GM23338 (cell line): ENCODE results near the gene SMC5. TPM values are rescaled to one million over a fixed set of nuclear protein-coding genes. Genes with fewer than 3 reads are reported as not detected.
"Not testable (repeated sequence)": the region's sequence is repeated elsewhere in the genome, so short reads cannot be mapped to it uniquely, and the experiment has no call there.

ENCODE experiments used
- ATAC-seq: fragments of 200-7000 bp; cut with Tn5 transposase; 3 replicates; pipeline ENCODE4 v1.9.1; 2020
- DNase-seq: peaks from one replicate; pipeline ENCODE4 v3.0.0-alpha.2; 2015; ENCODE audit warnings: low spot score
- H2AFZ ChIP-seq: fragments of 200-600 bp; sonication (generic); 2 replicates; pipeline ENCODE4 v1.8.0; 2016; ENCODE audit warnings: antibody characterized with exemption, mild to moderate bottlenecking, moderate library complexity
- H3F3A ChIP-seq: fragments of 200-600 bp; sonication (generic); replicated peaks from 2 replicates; pipeline ENCODE4 v1.8.0; 2017; ENCODE audit warnings: antibody characterized with exemption, mixed run types, low read depth
- H3K27ac ChIP-seq: fragments of 200-600 bp; sonication (generic); 2 replicates; pipeline ENCODE4 v1.6.1; 2016; ENCODE audit warnings: low read depth
- H3K27me3 ChIP-seq: fragments of 200-600 bp; sonication (generic); 2 replicates; pipeline ENCODE4 v1.8.0; 2016; ENCODE audit warnings: mild to moderate bottlenecking, mixed run types, moderate library complexity; ENCODE audit not compliant: insufficient read depth
- H3K36me3 ChIP-seq: fragments of 200-600 bp; sonication (generic); 2 replicates; pipeline ENCODE4 v1.8.0; 2016; ENCODE audit warnings: mild to moderate bottlenecking; ENCODE audit not compliant: insufficient read depth
- H3K4me1 ChIP-seq: fragments of 200-600 bp; sonication (generic); 2 replicates; pipeline ENCODE4 v1.8.0; 2016; ENCODE audit warnings: mild to moderate bottlenecking, moderate library complexity; ENCODE audit not compliant: insufficient read depth
- H3K4me2 ChIP-seq: fragments of 200-600 bp; sonication (generic); 2 replicates; pipeline ENCODE4 v1.7.1; 2017; ENCODE audit warnings: mixed run types
- H3K4me3 ChIP-seq: fragments of 200-600 bp; sonication (generic); 2 replicates; pipeline ENCODE4 v1.6.1; 2016; ENCODE audit warnings: mixed run types
- H3K79me2 ChIP-seq: fragments of 200-600 bp; sonication (generic); replicated peaks from 2 replicates; pipeline ENCODE4 v1.8.0; 2017; ENCODE audit warnings: mild to moderate bottlenecking; ENCODE audit not compliant: insufficient read depth
- H3K9me2 ChIP-seq: fragments of 200-600 bp; sonication (generic); 2 replicates; pipeline ENCODE4 v1.8.0; 2017; ENCODE audit not compliant: insufficient read depth
- H4K20me1 ChIP-seq: fragments of 200-600 bp; sonication (generic); replicated peaks from 2 replicates; pipeline ENCODE4 v1.8.0; 2017; ENCODE audit warnings: mild to moderate bottlenecking; ENCODE audit not compliant: insufficient read depth
- H3K27ac Mint-ChIP-seq: 2 replicates; pipeline ENCODE4 v1.8.0; 2020; ENCODE audit warnings: inconsistent platforms, mild to moderate bottlenecking, moderate library complexity, mixed read lengths
- H3K27me3 Mint-ChIP-seq: 3 replicates; pipeline ENCODE4 v1.8.0; 2022; ENCODE audit warnings: low read depth, mild to moderate bottlenecking, moderate library complexity, mixed read lengths, inconsistent platforms; ENCODE audit not compliant: insufficient read depth, poor library complexity
- H3K36me3 Mint-ChIP-seq: 3 replicates; pipeline ENCODE4 v1.8.0; 2021; ENCODE audit warnings: low read depth, mild to moderate bottlenecking, inconsistent platforms, moderate library complexity, mixed read lengths
- H3K4me1 Mint-ChIP-seq: 3 replicates; pipeline ENCODE4 v1.8.0; 2020; ENCODE audit warnings: mild to moderate bottlenecking, inconsistent platforms, mixed read lengths
- H3K4me3 Mint-ChIP-seq: 3 replicates; pipeline ENCODE4 v1.8.0; 2021; ENCODE audit warnings: moderate library complexity, mild to moderate bottlenecking, inconsistent platforms, mixed read lengths
- H3K9me3 Mint-ChIP-seq: 3 replicates; pipeline ENCODE4 v1.8.0; 2020; ENCODE audit warnings: moderate library complexity, mild to moderate bottlenecking, inconsistent platforms, mixed read lengths
- ZNF462 ChIP-seq: fragments of 250-450 bp; sonication (Bioruptor Pico); IDR thresholded peaks from 2 replicates; pipeline ENCODE4 v1.5.0; 2020; ENCODE audit warnings: mild to moderate bottlenecking, moderate library complexity
- polyA plus RNA-seq: library from polyadenylated mRNA; unstranded; fragments of >200 nt; fragmentation: Nextera tagmentation; extraction: Ambion mirVana; gene quantifications from 2 replicates; pipeline ENCODE4 v1.2.1, GENCODE V29; 2016
- total RNA-seq: library from RNA; depleted of rRNA; stranded (reverse); fragments of >200 nt; shearing (Covaris generic); gene quantifications from 2 replicates; pipeline ENCODE4 v1.2.3, GENCODE V29; 2014

Gene SMC5
- total and polyA plus RNA-seq, 2 experiments from 2014 or later, result 27.9 to 29.0 TPM

DNA sequence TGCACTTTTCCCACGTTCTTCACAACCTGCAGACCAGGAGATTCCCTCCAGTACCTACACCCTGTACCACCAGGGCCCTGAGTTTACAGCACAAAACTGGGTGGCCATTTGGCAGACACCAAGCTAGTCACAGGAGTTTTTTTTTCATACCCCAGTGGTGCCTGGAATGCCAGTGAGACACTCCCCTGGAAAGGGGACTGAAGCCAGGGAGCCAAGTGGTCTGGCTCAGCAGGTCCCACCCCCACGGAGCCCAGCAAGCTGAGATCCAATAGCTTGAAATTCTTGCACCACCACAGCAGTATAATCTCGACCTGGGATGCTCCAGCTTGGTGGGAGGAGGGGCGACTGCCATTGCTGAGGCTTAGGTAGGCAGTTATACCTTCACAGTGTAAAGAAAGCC, 26.3 kb upstream of the SMC5 start (continued):
- no peak for TF ChIP-seq ZNF462 (CRISPR knock-in tag)

DNA sequence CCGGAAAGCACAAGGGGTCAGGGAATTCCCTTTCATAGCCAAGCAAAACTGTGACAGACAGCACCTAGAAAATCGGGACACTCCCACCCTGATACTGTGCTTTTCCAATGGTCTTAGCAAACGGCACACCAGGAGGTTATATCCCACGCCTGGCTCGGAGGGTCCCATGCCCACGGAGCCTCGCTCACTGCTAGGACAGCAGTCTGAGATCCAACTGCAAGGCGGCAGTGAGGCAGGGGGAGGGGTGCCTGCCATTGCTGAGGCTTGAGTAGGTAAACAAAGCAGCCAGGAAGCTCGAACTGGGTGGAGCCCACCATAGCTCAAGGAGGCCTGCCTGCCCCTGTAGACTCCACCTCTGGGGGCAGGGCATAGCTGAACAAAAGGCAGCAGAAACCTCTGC, 24.6 kb upstream of the SMC5 start:
- not testable (repeated sequence) for H3F3A ChIP-seq, H3K4me2 ChIP-seq, H3K27ac ChIP-seq, H3K79me2 ChIP-seq, H3K36me3 ChIP-seq, H2AFZ ChIP-seq, H3K27me3 ChIP-seq, DNase-seq, H3K27ac Mint-ChIP-seq, H3K9me2 ChIP-seq, ATAC-seq, H3K4me3 Mint-ChIP-seq, H3K27me3 Mint-ChIP-seq, H3K4me1 Mint-ChIP-seq, H4K20me1 ChIP-seq, H3K4me1 ChIP-seq, H3K4me3 ChIP-seq
- Mint-ChIP-seq H3K9me3 (peaks cover 13% of the 10 kb centered on the region), H3K36me3 (peaks cover 10% of the 10 kb centered on the region)

DNA sequence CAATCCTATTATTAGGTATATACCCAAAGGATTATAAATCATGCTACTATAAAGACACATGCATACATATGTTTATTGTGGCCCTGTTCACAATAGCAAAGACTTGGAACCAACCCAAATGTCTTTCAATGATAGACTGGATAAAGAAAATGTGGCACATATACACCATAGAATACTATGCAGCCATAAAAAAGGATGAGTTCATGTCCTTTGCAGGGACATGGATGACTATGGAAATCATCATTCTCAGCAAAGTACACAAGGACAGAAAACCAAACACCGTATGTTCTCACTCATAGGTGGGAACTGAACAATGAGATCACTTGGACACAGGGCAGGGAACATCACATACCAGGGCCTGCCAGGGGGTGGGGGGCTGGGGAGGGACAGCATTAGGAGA, 12.8 kb upstream of the SMC5 start:
- not testable (repeated sequence) for H3K27me3 Mint-ChIP-seq, H3K36me3 ChIP-seq, H3K4me3 Mint-ChIP-seq, H3K4me2 ChIP-seq, H3K9me3 Mint-ChIP-seq, H3K27ac Mint-ChIP-seq, H3K27ac ChIP-seq, H3K36me3 Mint-ChIP-seq, H4K20me1 ChIP-seq, H3K4me1 Mint-ChIP-seq, H3K4me3 ChIP-seq, H3F3A ChIP-seq, H3K4me1 ChIP-seq, H3K9me2 ChIP-seq, DNase-seq, ATAC-seq, H3K79me2 ChIP-seq, H3K27me3 ChIP-seq, H2AFZ ChIP-seq
